ENCODE measurements around the gene TMEM258.

The TMEM258 gene

DNA sequence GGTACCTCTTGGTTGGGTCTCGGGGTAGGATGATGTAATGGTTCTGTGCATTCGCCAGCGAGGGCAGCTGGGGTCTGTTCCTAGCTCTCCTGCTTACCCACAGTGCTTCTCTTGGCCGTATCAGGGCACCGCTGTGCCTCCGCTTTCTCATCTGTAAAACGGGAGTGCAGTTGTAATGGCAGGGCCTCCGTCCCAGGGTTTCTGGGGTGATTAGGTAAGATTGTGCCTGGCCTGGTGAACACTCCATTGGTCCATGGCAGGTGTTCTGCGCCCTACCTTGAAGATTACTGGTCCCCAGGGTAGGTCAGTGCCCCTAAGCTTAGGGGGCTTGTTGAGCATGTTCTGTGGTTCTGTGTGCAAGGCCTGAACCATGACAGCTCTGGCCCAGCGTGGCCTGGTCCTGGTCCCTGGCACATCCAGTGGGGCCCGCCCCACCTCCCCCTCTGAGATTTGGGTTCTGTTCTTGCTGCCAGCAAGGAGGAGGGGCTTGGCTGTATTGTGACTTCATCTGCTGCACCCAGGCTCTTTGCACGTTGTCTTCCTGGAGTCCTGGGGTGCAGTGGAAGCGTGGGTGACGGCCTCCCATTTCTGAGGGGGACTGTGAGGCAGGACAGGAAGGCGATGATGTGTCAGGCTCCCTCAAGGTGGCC lies 35.1 kb downstream of the TMEM258 start:
- peaks cover 8% of the 10 kb centered on the region for H3K4me1 ChIP-seq (ENCODE audit: control insufficient read depth, insufficient read depth, low read length)
- no peaks in the 10 kb centered on the region for H3K36me3 ChIP-seq (ENCODE audit: control insufficient read depth, insufficient read depth, low read length)

DNA sequence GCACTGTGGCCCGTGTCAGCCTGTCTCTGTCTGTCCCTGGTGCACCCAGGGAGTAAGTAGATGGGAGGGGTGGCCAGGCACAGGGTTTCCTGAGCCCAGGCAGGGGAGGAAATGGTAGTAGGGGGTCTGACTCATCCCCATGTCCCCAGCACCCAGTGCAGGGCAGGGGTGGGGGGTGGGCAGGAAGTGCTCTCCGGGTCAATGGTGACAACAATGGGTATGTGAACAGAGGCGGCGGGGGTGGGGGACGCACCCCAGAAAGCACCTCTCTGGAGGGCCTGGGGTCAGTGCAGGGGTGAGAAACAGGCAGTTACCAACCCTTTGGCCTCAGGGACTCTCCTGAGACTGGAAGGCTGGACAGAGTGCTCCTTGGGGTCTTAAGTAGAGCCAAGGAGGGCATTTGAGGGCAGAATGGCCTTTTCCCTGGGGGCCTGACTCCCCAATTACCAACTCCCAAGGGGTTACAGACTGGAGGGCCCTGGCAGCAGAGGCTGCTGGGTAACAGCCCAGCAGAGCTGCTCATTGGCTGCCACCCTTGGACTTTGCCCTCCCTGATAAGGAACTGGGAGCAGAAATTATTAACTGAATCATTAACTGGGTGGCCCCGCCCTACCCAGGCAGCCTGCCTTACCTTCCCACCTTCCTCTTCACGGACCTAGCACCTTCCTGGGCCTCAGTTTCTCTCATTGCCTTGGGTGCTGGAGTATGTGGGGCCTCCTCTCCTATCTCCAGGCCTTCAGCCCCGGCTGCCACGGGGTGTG lies 35.8 kb downstream of the TMEM258 start:
- Histone ChIP-seq H3K4me1 (ENCODE audit: control insufficient read depth, insufficient read depth, low read length) (peaks cover 6% of the 10 kb centered on the region), H3K4me3 (ENCODE audit: low read depth, low read length) (no peak overlapping the region), H3K27me3 (ENCODE audit: control insufficient read depth, insufficient read depth, low read length) (peaks cover 18% of the 10 kb centered on the region), H3K9ac (ENCODE audit: low read depth, low read length) (no peak overlapping the region), H3K9me3 (ENCODE audit: control insufficient read depth, insufficient read depth, low read length) (no peaks in the 10 kb centered on the region), H3K36me3 (ENCODE audit: control insufficient read depth, insufficient read depth, low read length) (no peaks in the 10 kb centered on the region)

More for the DNA sequence above, 35.1 kb downstream of the TMEM258 start:
- Histone ChIP-seq H3K27me3 (ENCODE audit: control insufficient read depth, insufficient read depth, low read length) (peaks cover 14% of the 10 kb centered on the region), H3K9ac (ENCODE audit: low read depth, low read length) (no peak overlapping the region), H3K9me3 (ENCODE audit: control insufficient read depth, insufficient read depth, low read length) (no peaks in the 10 kb centered on the region), H3K4me3 (ENCODE audit: low read depth, low read length) (no peak overlapping the region)

DNA sequence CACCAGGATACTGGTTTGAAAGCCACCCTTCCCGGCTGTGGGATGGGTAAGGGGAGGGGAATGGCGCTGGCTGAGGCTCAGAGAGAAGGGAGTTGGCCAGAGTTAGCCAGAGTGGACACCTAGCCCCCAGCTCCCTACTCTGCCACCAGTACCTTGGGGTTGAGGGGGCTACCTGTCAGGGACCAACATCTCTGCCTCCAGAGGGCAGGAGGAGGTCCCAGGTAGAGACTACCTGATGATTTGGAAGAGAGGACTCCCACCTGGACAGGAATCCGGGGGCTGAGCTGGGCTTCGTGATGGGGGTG lies 36.3 kb downstream of the TMEM258 start:
- no peaks in the 10 kb centered on the region for H3K36me3 ChIP-seq (ENCODE audit: control insufficient read depth, insufficient read depth, low read length)
- H3K4me1 ChIP-seq (ENCODE audit: control insufficient read depth, insufficient read depth, low read length) = peaks cover 4% of the 10 kb centered on the region

DNA sequence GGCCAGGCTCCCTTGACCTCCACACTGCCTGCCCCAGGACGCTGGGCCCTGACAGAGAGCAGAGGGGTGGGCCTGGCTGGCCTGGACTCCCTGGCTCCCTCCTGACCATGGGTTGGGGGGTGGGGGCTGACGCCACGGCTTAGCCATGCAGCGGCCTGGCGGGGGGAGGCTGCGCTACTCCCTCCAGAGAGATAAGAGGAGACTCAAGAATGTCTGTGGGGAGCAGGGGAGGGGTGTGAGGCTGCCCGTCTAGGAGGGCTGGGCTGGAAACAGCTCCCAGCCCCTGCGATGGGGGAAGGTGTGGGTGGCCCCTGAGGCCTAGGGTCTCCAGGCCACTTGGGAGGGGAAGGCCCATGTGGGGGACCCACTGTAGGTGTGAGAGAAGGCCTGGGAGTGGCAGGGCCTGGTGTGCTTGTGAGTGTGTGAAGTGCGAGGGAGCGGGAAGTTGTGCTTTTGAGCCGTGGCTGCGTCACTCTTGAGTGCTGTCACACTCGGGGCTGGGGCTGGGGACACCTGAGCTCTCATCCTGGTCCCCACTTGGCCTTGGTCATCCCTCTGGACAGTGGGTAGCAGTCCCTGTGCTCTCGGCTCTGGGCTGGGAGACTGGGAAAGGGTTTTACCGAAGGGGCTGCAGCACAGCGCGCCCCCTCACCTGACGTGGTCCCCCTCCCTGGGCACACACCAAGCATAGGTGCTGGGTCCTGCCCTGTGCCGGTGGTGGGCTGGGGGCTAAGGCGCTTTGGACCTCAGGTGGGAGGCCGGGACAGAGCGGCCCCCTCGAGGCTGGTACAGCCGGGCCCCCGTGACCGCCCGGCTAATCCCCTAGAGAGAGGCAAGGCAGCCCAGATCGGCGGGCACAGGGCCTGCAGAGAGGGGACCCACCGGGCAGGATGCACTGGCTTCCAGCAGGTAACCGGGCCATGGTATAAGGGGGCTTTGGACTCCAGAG lies 37.6 kb downstream of the TMEM258 start:
- H3K9ac ChIP-seq (ENCODE audit: low read depth, low read length) = peak overlapping the region; percentile 24
- H3K4me3 ChIP-seq (ENCODE audit: low read depth, low read length) = no peak overlapping the region
- H3K36me3 ChIP-seq (ENCODE audit: control insufficient read depth, insufficient read depth, low read length) = no peaks in the 10 kb centered on the region
- H3K27me3 ChIP-seq (ENCODE audit: control insufficient read depth, insufficient read depth, low read length) = peaks cover 21% of the 10 kb centered on the region
- no peaks in the 10 kb centered on the region for H3K9me3 ChIP-seq (ENCODE audit: control insufficient read depth, insufficient read depth, low read length)
- H3K4me1 ChIP-seq (ENCODE audit: control insufficient read depth, insufficient read depth, low read length) = peaks cover 6% of the 10 kb centered on the region

More for the DNA sequence above, 36.3 kb downstream of the TMEM258 start:
- Histone ChIP-seq H3K9ac (ENCODE audit: low read depth, low read length) (no peak overlapping the region), H3K27me3 (ENCODE audit: control insufficient read depth, insufficient read depth, low read length) (peaks cover 21% of the 10 kb centered on the region), H3K9me3 (ENCODE audit: control insufficient read depth, insufficient read depth, low read length) (no peaks in the 10 kb centered on the region), H3K4me3 (ENCODE audit: low read depth, low read length) (no peak overlapping the region)

- H3K4me1 ChIP-seq (ENCODE audit: control insufficient read depth, insufficient read depth, low read length) = peaks cover 11% of the 10 kb centered on the region
- no peaks in the 10 kb centered on the region for H3K9me3 ChIP-seq (ENCODE audit: control insufficient read depth, insufficient read depth, low read length)
- peaks cover 21% of the 10 kb centered on the region for H3K27me3 ChIP-seq (ENCODE audit: control insufficient read depth, insufficient read depth, low read length)
- H3K4me3 ChIP-seq (ENCODE audit: low read depth, low read length) = no peak overlapping the region
- H3K9ac ChIP-seq (ENCODE audit: low read depth, low read length) = no peak overlapping the region
- no peaks in the 10 kb centered on the region for H3K36me3 ChIP-seq (ENCODE audit: control insufficient read depth, insufficient read depth, low read length)
Observed at GRCh38 chr11:61753672-61754071, 38.7 kb downstream of the TMEM258 start.

- no peaks in the 10 kb centered on the region for H3K9me3 ChIP-seq (ENCODE audit: control insufficient read depth, insufficient read depth, low read length)
- H3K36me3 ChIP-seq (ENCODE audit: control insufficient read depth, insufficient read depth, low read length) = no peaks in the 10 kb centered on the region
- H3K4me3 ChIP-seq (ENCODE audit: low read depth, low read length) = peak overlapping the region; percentile 53
- H3K4me1 ChIP-seq (ENCODE audit: control insufficient read depth, insufficient read depth, low read length) = peaks cover 11% of the 10 kb centered on the region
- no peak overlapping the region for H3K9ac ChIP-seq (ENCODE audit: low read depth, low read length)
- H3K27me3 ChIP-seq (ENCODE audit: control insufficient read depth, insufficient read depth, low read length) = peaks cover 23% of the 10 kb centered on the region
Observed at GRCh38 chr11:61752925-61753521, 39.4 kb downstream of the TMEM258 start.

- no peak within 1 kb of the TSS for H3K9ac ChIP-seq (ENCODE audit: low read depth, low read length)
- H3K36me3 ChIP-seq (ENCODE audit: control insufficient read depth, insufficient read depth, low read length) = no peaks in the 10 kb centered on the region
- H3K4me1 ChIP-seq (ENCODE audit: control insufficient read depth, insufficient read depth, low read length) = peaks cover 13% of the 10 kb centered on the region
- H3K4me3 ChIP-seq (ENCODE audit: low read depth, low read length) = peak within 1 kb of the TSS; percentile 53
- H3K9me3 ChIP-seq (ENCODE audit: control insufficient read depth, insufficient read depth, low read length) = no peaks in the 10 kb centered on the region
- peaks cover 23% of the 10 kb centered on the region for H3K27me3 ChIP-seq (ENCODE audit: control insufficient read depth, insufficient read depth, low read length)
Observed at GRCh38 chr11:61752117-61752924, 40.1 kb downstream of the TMEM258 start, which contains the start of gene MYRF. MYRF (plus strand) TSS chr11:61752636; CDS start chr11:61752745, 109 bp downstream.

GRCh38 chr11:61751384-61751783 lies 41.0 kb downstream of the TMEM258 start:
- no peaks in the 10 kb centered on the region for H3K36me3 ChIP-seq (ENCODE audit: control insufficient read depth, insufficient read depth, low read length)
- no peaks in the 10 kb centered on the region for H3K9me3 ChIP-seq (ENCODE audit: control insufficient read depth, insufficient read depth, low read length)
- peaks cover 23% of the 10 kb centered on the region for H3K27me3 ChIP-seq (ENCODE audit: control insufficient read depth, insufficient read depth, low read length)
- peaks cover 14% of the 10 kb centered on the region for H3K4me1 ChIP-seq (ENCODE audit: control insufficient read depth, insufficient read depth, low read length)
- H3K4me3 ChIP-seq (ENCODE audit: low read depth, low read length) = no peak overlapping the region
- H3K9ac ChIP-seq (ENCODE audit: low read depth, low read length) = no peak overlapping the region

DNA sequence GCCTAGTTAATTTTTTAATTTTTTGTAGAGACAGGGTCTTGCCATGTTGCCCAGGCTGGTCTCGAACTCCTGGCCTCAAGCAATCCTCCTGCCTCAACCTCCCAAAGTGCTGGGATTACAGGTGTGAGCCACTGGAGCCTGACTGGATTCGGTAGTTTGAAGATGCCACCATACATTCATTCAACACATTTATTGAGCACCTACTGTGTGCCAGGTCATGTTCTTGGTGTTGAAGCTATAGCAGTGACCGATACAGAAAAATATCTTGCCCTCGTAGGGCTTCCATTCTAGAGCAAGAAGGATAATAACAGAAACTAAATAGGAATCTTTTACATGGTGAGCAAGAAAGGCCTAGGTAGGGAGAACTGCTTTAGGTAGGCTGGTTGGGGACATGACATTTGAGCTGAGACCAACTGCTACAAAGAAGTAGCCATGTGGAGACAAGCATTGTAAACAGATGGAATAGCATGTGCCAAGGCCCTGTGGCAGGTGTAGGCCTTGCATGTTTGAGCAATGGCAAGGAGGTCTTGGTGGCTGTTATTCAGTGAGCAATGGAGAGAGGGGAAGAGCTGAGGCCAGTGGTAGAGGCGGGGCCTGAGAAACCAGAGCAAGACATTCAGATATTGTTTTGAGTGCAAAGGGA lies 41.6 kb downstream of the TMEM258 start:
- Histone ChIP-seq H3K27me3 (ENCODE audit: control insufficient read depth, insufficient read depth, low read length) (peaks cover 23% of the 10 kb centered on the region), H3K4me1 (ENCODE audit: control insufficient read depth, insufficient read depth, low read length) (peaks cover 14% of the 10 kb centered on the region), H3K9me3 (ENCODE audit: control insufficient read depth, insufficient read depth, low read length) (no peaks in the 10 kb centered on the region)

DNA sequence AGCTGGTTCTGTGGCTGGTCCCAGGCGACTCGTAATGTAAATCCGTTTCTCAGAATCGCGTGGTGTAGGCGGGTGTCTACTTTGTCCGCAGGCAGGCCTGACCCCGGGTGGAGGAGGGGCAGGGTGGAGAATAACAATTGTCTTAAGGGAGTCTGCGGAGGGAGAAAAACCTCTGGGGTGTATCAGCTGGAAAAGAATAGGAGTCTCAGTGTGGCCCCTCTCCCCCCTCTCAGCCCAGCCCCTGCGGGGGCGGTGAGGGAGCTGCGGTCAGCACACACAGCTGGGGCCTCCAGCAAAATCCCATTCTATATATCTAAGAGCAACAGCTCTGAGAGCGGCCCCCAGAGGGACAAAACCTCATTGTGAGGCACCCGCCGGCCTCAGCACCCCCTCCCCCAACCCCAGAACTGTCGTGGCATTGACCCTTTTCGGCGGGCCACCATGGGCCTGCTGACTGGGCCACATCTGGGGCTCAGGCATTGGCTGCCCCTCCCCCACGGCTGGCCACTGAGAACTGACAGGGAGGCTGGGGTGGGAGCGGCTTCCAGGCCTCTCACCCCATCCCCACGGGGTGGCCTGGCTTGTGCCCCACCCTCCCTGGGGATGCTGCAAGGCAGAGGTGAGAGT lies 42.7 kb downstream of the TMEM258 start:
- Histone ChIP-seq H3K4me3 (ENCODE audit: low read depth, low read length) (no peak overlapping the region), H3K4me1 (ENCODE audit: control insufficient read depth, insufficient read depth, low read length) (peaks cover 14% of the 10 kb centered on the region), H3K9ac (ENCODE audit: low read depth, low read length) (no peak overlapping the region), H3K27me3 (ENCODE audit: control insufficient read depth, insufficient read depth, low read length) (peaks cover 23% of the 10 kb centered on the region), H3K36me3 (ENCODE audit: control insufficient read depth, insufficient read depth, low read length) (no peaks in the 10 kb centered on the region), H3K9me3 (ENCODE audit: control insufficient read depth, insufficient read depth, low read length) (no peaks in the 10 kb centered on the region)

More for the DNA sequence above, 41.6 kb downstream of the TMEM258 start:
- no peak overlapping the region for H3K9ac ChIP-seq (ENCODE audit: low read depth, low read length)
- no peak overlapping the region for H3K4me3 ChIP-seq (ENCODE audit: low read depth, low read length)
- H3K36me3 ChIP-seq (ENCODE audit: control insufficient read depth, insufficient read depth, low read length) = no peaks in the 10 kb centered on the region
